ENCODE measurements around the gene RPS6KA2.

GRCh38 chr6:166613027-166613426 lies 14.0 kb downstream of the RPS6KA2 start:
- no peak for TF ChIP-seq CTCF (conservative IDR thresholded peaks at IDR 0.05)
- TF ChIP-seq EZH2 (IDR thresholded peaks at IDR 0.05; ENCODE audit: low read depth): no peak
